ENCODE measurements around the gene OSBPL2.

DNA sequence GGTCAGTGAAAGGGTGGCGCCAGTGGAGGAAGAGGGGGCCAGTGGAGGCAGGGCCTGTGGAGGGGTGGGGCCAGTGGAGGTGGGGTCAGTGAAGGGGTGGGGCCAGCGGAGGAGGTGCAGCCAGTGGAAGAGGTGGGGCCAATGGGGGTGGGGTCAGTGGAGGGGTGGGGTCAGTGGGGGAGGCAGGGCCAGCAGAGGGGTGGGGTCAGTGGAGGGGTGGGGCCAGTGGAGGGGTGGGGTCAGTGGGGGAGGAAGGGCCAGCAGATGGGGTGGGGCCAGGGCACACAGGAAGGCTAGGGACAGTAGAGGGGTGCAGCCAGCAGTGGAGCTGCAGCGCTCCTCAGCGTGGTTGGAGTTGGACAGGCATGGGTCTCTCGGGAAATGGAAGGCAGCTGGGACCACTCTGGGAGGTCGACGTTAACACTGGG, 83.2 kb downstream of the OSBPL2 start:
- no peak for TF ChIP-seq E2F4 (CRISPR knock-in tag; IDR thresholded peaks at IDR 0.05; ENCODE audit: borderline replicate concordance, low read depth)
- TF ChIP-seq, protein P1, sequence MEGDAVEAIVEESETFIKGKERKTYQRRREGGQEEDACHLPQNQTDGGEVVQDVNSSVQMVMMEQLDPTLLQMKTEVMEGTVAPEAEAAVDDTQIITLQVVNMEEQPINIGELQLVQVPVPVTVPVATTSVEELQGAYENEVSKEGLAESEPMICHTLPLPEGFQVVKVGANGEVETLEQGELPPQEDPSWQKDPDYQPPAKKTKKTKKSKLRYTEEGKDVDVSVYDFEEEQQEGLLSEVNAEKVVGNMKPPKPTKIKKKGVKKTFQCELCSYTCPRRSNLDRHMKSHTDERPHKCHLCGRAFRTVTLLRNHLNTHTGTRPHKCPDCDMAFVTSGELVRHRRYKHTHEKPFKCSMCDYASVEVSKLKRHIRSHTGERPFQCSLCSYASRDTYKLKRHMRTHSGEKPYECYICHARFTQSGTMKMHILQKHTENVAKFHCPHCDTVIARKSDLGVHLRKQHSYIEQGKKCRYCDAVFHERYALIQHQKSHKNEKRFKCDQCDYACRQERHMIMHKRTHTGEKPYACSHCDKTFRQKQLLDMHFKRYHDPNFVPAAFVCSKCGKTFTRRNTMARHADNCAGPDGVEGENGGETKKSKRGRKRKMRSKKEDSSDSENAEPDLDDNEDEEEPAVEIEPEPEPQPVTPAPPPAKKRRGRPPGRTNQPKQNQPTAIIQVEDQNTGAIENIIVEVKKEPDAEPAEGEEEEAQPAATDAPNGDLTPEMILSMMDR (IDR thresholded peaks at IDR 0.05) = no peak
- TF ChIP-seq, protein P2, sequence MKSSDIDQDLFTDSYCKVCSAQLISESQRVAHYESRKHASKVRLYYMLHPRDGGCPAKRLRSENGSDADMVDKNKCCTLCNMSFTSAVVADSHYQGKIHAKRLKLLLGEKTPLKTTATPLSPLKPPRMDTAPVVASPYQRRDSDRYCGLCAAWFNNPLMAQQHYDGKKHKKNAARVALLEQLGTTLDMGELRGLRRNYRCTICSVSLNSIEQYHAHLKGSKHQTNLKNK (CRISPR knock-in tag; IDR thresholded peaks at IDR 0.05) = no peak
- TF ChIP-seq TEAD4 (CRISPR knock-in tag; IDR thresholded peaks at IDR 0.05) = no peak
- TF ChIP-seq CREM (CRISPR knock-in tag; IDR thresholded peaks at IDR 0.05) = no peak
- TF ChIP-seq ATF2 (CRISPR knock-in tag; IDR thresholded peaks at IDR 0.05; ENCODE audit: borderline replicate concordance, low read depth) = no peak
- TF ChIP-seq USF2 (CRISPR knock-in tag; IDR thresholded peaks at IDR 0.05) = no peak
- TF ChIP-seq ZNF416 (CRISPR knock-in tag; IDR thresholded peaks at IDR 0.05) = no peak
- TF ChIP-seq AFF4 (CRISPR knock-in tag; IDR thresholded peaks at IDR 0.05; ENCODE audit: borderline replicate concordance) = no peak
- TF ChIP-seq ATF3 (CRISPR knock-in tag; conservative IDR thresholded peaks at IDR 0.05) = no peak
- TF ChIP-seq CREB1 (CRISPR knock-in tag; IDR thresholded peaks at IDR 0.05) = no peak

All from WTC11 (cell line).